Smooth muscle cell (in vitro differentiated cells): ENCODE results near the gene KLF6. TPM values are rescaled to one million over a fixed set of nuclear protein-coding genes. Genes with fewer than 3 reads are reported as not detected.
A peak's percentile ranks its signal among the peaks of the same experiment; 100 is the strongest.

Experiments used
- DNase-seq: peaks from one replicate; lab custom pipeline; 2025; ENCODE audit not compliant: unreplicated experiment; lab: John Stamatoyannopoulos, UW
- H2AFZ ChIP-seq: fragments of 200-600 bp; sonication (generic); 2 replicates; pipeline ENCODE4 v1.6.0; 2016; ENCODE audit warnings: antibody characterized with exemption, low read depth, mild to moderate bottlenecking
- H3F3A ChIP-seq: fragments of 200-600 bp; sonication (generic); 2 replicates; pipeline ENCODE4 v1.6.0; 2017; ENCODE audit warnings: antibody characterized with exemption, low read depth
- H3K27ac ChIP-seq: fragments of 200-600 bp; sonication (generic); 2 replicates; pipeline ENCODE4 v1.5.1; 2016; ENCODE audit warnings: low read depth, mild to moderate bottlenecking
- H3K27me3 ChIP-seq: fragments of 200-600 bp; sonication (generic); 2 replicates; pipeline ENCODE4 v1.6.1; 2016; ENCODE audit warnings: low read depth, mild to moderate bottlenecking
- H3K36me3 ChIP-seq: fragments of 200-600 bp; sonication (generic); 2 replicates; pipeline ENCODE4 v1.5.1; 2016; ENCODE audit warnings: low read depth
- H3K4me1 ChIP-seq: fragments of 200-600 bp; sonication (generic); 2 replicates; pipeline ENCODE4 v1.5.1; 2016; ENCODE audit warnings: low read depth
- H3K4me2 ChIP-seq: fragments of 200-600 bp; sonication (generic); 2 replicates; pipeline ENCODE4 v1.6.0; 2016; ENCODE audit warnings: mild to moderate bottlenecking
- H3K4me3 ChIP-seq: fragments of 200-600 bp; sonication (generic); 2 replicates; pipeline ENCODE4 v1.5.1; 2016; ENCODE audit warnings: mild to moderate bottlenecking
- H3K79me2 ChIP-seq: fragments of 200-600 bp; sonication (generic); 2 replicates; pipeline ENCODE4 v1.6.0; 2016; ENCODE audit warnings: low read depth, mild to moderate bottlenecking
- H3K9ac ChIP-seq: fragments of 200-600 bp; sonication (generic); 2 replicates; pipeline ENCODE4 v1.6.0; 2016; ENCODE audit warnings: low read depth
- H3K9me3 ChIP-seq: fragments of 200-600 bp; sonication (generic); replicated peaks from 2 replicates; pipeline ENCODE4 v1.5.1; 2016; ENCODE audit warnings: low read depth
- H4K20me1 ChIP-seq: fragments of 200-600 bp; sonication (generic); 2 replicates; pipeline ENCODE4 v1.6.0; 2016; ENCODE audit warnings: low read depth
- WGBS: methylation state at CpG from one replicate; pipeline ENCODE4 v1.1.7; 2016; ENCODE audit warnings: low lambda C conversion rate; 5-methylcytosine and 5-hydroxymethylcytosine counted together
- polyA plus RNA-seq: library from polyadenylated mRNA; unstranded; fragments of >200 nt; fragmentation: Nextera tagmentation; extraction: Ambion mirVana; gene quantifications from 2 replicates; pipeline ENCODE4 v1.2.1, GENCODE V29; 2016
- total RNA-seq: library from RNA; depleted of rRNA; stranded (reverse); fragments of >200 nt; gene quantifications from 2 replicates; pipeline ENCODE4 v1.2.3, GENCODE V29; 2014
- TF ChIP-seq, protein P1 (sequence below): fragments of 200-600 bp; sonication (generic); IDR thresholded peaks from 2 replicates; pipeline ENCODE4 v1.5.1; 2017; ENCODE audit warnings: borderline replicate concordance, mild to moderate bottlenecking, antibody characterized with exemption; ENCODE audit not compliant: insufficient read depth, poor library complexity, severe bottlenecking

KLF6 gene
- total RNA-seq, result 171 and 198 TPM in 2 replicates
- 519 and 728 TPM in 2 replicates for polyA plus RNA-seq

- H3K27ac ChIP-seq, result peak within 1 kb of the TSS; percentile 99
- TF ChIP-seq, protein P1, sequence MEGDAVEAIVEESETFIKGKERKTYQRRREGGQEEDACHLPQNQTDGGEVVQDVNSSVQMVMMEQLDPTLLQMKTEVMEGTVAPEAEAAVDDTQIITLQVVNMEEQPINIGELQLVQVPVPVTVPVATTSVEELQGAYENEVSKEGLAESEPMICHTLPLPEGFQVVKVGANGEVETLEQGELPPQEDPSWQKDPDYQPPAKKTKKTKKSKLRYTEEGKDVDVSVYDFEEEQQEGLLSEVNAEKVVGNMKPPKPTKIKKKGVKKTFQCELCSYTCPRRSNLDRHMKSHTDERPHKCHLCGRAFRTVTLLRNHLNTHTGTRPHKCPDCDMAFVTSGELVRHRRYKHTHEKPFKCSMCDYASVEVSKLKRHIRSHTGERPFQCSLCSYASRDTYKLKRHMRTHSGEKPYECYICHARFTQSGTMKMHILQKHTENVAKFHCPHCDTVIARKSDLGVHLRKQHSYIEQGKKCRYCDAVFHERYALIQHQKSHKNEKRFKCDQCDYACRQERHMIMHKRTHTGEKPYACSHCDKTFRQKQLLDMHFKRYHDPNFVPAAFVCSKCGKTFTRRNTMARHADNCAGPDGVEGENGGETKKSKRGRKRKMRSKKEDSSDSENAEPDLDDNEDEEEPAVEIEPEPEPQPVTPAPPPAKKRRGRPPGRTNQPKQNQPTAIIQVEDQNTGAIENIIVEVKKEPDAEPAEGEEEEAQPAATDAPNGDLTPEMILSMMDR, result no peak
- H3K36me3 ChIP-seq, result peaks cover under 1% of the 10 kb centered on the region
- peaks cover 53% of the 10 kb centered on the region for H4K20me1 ChIP-seq
- no peaks in the 10 kb centered on the region for H3K9me3 ChIP-seq
- H2AFZ ChIP-seq, result no peak within 1 kb of the TSS
- H3K9ac ChIP-seq, result peak within 1 kb of the TSS; percentile 99
- DNase-seq, result no peak
- H3K4me2 ChIP-seq, result peak within 1 kb of the TSS; percentile 93
- H3K4me1 ChIP-seq, result peaks cover 7% of the 10 kb centered on the region
- peak within 1 kb of the TSS; percentile 87 for H3K4me3 ChIP-seq
- peaks cover 57% of the 10 kb centered on the region for H3K79me2 ChIP-seq
- peaks cover 60% of the 10 kb centered on the region for H3F3A ChIP-seq
- no peaks in the 10 kb centered on the region for H3K27me3 ChIP-seq
- under 1% methylated on average over 56 of the region's 69 CpGs for WGBS
Measured at GRCh38 chr10:3784510-3785250, at the start of gene KLF6. KLF6 (minus strand) TSS chr10:3785209; CDS start chr10:3785014, 195 bp downstream.

- no peak overlapping the region for H3K4me3 ChIP-seq
- no peak overlapping the region for H3K9ac ChIP-seq
- H3K27ac ChIP-seq, result no peak overlapping the region
- H3K36me3 ChIP-seq, result no peaks in the 10 kb centered on the region
- H3K4me2 ChIP-seq, result no peak overlapping the region
- no peaks in the 10 kb centered on the region for H3K79me2 ChIP-seq
- DNase-seq, result no peak
- TF ChIP-seq, protein P1, result no peak
- H3F3A ChIP-seq, result peaks cover 13% of the 10 kb centered on the region
- H4K20me1 ChIP-seq, result no peaks in the 10 kb centered on the region
- peaks cover 15% of the 10 kb centered on the region for H3K4me1 ChIP-seq
- H3K27me3 ChIP-seq, result no peaks in the 10 kb centered on the region
- 96% methylated on average over 6 of the region's 6 CpGs for WGBS
- H2AFZ ChIP-seq, result no peak overlapping the region
- no peaks in the 10 kb centered on the region for H3K9me3 ChIP-seq
Measured at GRCh38 chr10:3834404-3834803, 49.4 kb upstream of the KLF6 start.

DNA sequence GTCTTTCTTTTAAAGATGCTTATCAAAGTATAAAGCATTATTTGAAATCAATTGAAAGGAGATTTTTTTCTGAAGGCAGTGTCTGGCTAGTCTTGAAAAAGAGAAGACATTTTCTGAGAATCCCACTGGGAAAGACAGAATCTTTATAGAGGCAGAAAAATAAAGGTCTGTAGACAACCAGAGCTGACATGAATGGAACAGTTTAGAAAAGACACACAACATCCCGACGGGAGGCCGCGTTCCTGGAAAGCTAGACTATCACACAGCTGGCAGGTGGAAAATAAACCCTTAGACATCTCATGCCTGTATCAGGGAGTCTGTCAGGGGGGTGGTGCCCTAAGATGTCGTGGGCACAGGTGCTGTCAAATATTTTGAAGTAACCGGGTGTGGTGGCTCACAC lies 48.0 kb upstream of the KLF6 start:
- no peaks in the 10 kb centered on the region for H3K36me3 ChIP-seq
- 89% methylated on average over 6 of the region's 6 CpGs for WGBS
- H3K4me2 ChIP-seq, result no peak overlapping the region
- H3K4me1 ChIP-seq, result peaks cover 20% of the 10 kb centered on the region
- H3F3A ChIP-seq, result peaks cover 19% of the 10 kb centered on the region
- H3K9me3 ChIP-seq, result no peaks in the 10 kb centered on the region
- H4K20me1 ChIP-seq, result no peaks in the 10 kb centered on the region
- no peak overlapping the region for H3K27ac ChIP-seq
- H3K4me3 ChIP-seq, result no peak overlapping the region
- no peak overlapping the region for H3K9ac ChIP-seq
- H3K79me2 ChIP-seq, result no peaks in the 10 kb centered on the region
- TF ChIP-seq, protein P1, result no peak
- H3K27me3 ChIP-seq, result no peaks in the 10 kb centered on the region
- DNase-seq, result no peak
- H2AFZ ChIP-seq, result peak overlapping the region; percentile 23
